HEK293 (cell line): ENCODE data around the gene ZBTB48.

ENCODE experiments used
- CTCF ChIA-PET: fragments of 350-600 bp; formaldehyde crosslinking; extraction: SDS; loops from one replicate; lab custom pipeline; 2021; ENCODE audit warnings: antibody characterized with exemption; lab: Yijun Ruan, JAX
- POLR2A ChIA-PET: fragments of 300-600 bp; formaldehyde crosslinking; extraction: SDS; loops from one replicate; lab custom pipeline; 2020; ENCODE audit warnings: antibody characterized with exemption, inconsistent platforms; lab: Yijun Ruan, JAX
- H3K27ac ChIP-seq: fragments of 200-500 bp; sonication (Bioruptor generic); 2 replicates; pipeline ENCODE4 v1.5.1; 2014; ENCODE audit warnings: low read depth, low read length, control low read depth, inconsistent platforms; ENCODE audit errors: extremely low read depth
- H3K36me3 ChIP-seq, 2 experiments: fragments of 200-500 bp in 1 of 2; sonication (Bioruptor generic) in 1 of 2; 1 replicate in 1 of 2; 2 replicates in 1 of 2; pipeline ENCODE4 v1.5.1; 2014 to 2017; ENCODE audit warnings: inconsistent platforms in 2 of 2, low read length in 2 of 2; ENCODE audit not compliant: control insufficient read depth in 2 of 2, insufficient read depth in 1 of 2
- H3K4me1 ChIP-seq: fragments of 200-500 bp; sonication (Bioruptor generic); 2 replicates; pipeline ENCODE4 v1.5.1; 2014; ENCODE audit warnings: mild to moderate bottlenecking, low read length, inconsistent platforms; ENCODE audit not compliant: control insufficient read depth, insufficient read depth
- H3K4me3 ChIP-seq: 2 replicates; pipeline ENCODE4 v1.5.1; 2011; ENCODE audit warnings: low read depth, mild to moderate bottlenecking, control low read depth, low read length, moderate library complexity
- H3K9me3 ChIP-seq: fragments of 200-500 bp; sonication (Bioruptor generic); 2 replicates; pipeline ENCODE4 v1.5.1; 2014; ENCODE audit warnings: low read depth, low read length, inconsistent platforms; ENCODE audit not compliant: control insufficient read depth, insufficient read depth
- IKZF3 ChIP-seq: fragments of 450-650 bp; IDR thresholded peaks from 2 replicates; pipeline ENCODE4 v1.5.0; 2018; ENCODE audit warnings: missing biosample characterization, mild to moderate bottlenecking, missing genetic modification characterization, moderate library complexity
- ZBTB48 ChIP-seq: fragments of 450-650 bp; formaldehyde crosslinking; IDR thresholded peaks from 2 replicates; pipeline ENCODE4 v1.5.1; 2016; ENCODE audit warnings: missing biosample characterization, missing genetic modification characterization
- ZFP37 ChIP-seq: fragments of 450-650 bp; formaldehyde crosslinking; IDR thresholded peaks from 2 replicates; pipeline ENCODE4 v1.5.1; 2016; ENCODE audit warnings: missing biosample characterization, missing genetic modification characterization
- ZNF121 ChIP-seq: fragments of 450-650 bp; formaldehyde crosslinking; IDR thresholded peaks from 2 replicates; pipeline ENCODE4 v1.5.1; 2016; ENCODE audit warnings: missing biosample characterization, missing genetic modification characterization
- ZNF140 ChIP-seq: fragments of 450-650 bp; formaldehyde crosslinking; IDR thresholded peaks from 2 replicates; pipeline ENCODE4 v1.5.1; 2016; ENCODE audit warnings: missing biosample characterization, missing genetic modification characterization
- ZNF184 ChIP-seq: fragments of 450-650 bp; IDR thresholded peaks from 2 replicates; pipeline ENCODE4 v1.5.1; 2018; ENCODE audit warnings: missing biosample characterization, mild to moderate bottlenecking, missing genetic modification characterization
- ZNF223 ChIP-seq: fragments of 450-650 bp; formaldehyde crosslinking; IDR thresholded peaks from 2 replicates; pipeline ENCODE4 v1.5.1; 2016; ENCODE audit warnings: missing biosample characterization, missing genetic modification characterization
- ZNF623 ChIP-seq: fragments of 450-650 bp; formaldehyde crosslinking; IDR thresholded peaks from 2 replicates; pipeline ENCODE4 v1.5.1; 2016; ENCODE audit warnings: missing biosample characterization, missing genetic modification characterization
- ZNF654 ChIP-seq: fragments of 450-650 bp; formaldehyde crosslinking; IDR thresholded peaks from 2 replicates; pipeline ENCODE4 v1.5.1; 2016; ENCODE audit warnings: low read depth, missing biosample characterization, missing genetic modification characterization
- ZNF768 ChIP-seq: fragments of 450-650 bp; formaldehyde crosslinking; IDR thresholded peaks from 2 replicates; pipeline ENCODE4 v1.5.1; 2018; ENCODE audit warnings: missing biosample characterization, mild to moderate bottlenecking, missing genetic modification characterization
- TF ChIP-seq, protein P1 (sequence below): fragments of 450-650 bp; formaldehyde crosslinking; conservative IDR thresholded peaks from 2 replicates; pipeline ENCODE4 v1.5.1; 2016; ENCODE audit warnings: low read depth, missing biosample characterization, missing genetic modification characterization
- TF ChIP-seq, protein P2 (sequence below): fragments of 450-650 bp; formaldehyde crosslinking; IDR thresholded peaks from 2 replicates; pipeline ENCODE4; 2016; ENCODE audit warnings: missing biosample characterization, missing genetic modification characterization
- TF ChIP-seq, protein P3 (sequence below): fragments of 450-650 bp; formaldehyde crosslinking; IDR thresholded peaks from 2 replicates; pipeline ENCODE4 v1.5.1; 2016; ENCODE audit warnings: missing biosample characterization, missing genetic modification characterization, low read depth
- TF ChIP-seq, protein P4 (sequence below): fragments of 450-650 bp; formaldehyde crosslinking; conservative IDR thresholded peaks from 2 replicates; pipeline ENCODE4 v1.5.1; 2016; ENCODE audit warnings: low read depth, missing biosample characterization, missing genetic modification characterization
- TF ChIP-seq, protein P5 (sequence below): fragments of 450-650 bp; formaldehyde crosslinking; IDR thresholded peaks from 2 replicates; pipeline ENCODE4 v1.5.1; 2016; ENCODE audit warnings: missing biosample characterization, missing genetic modification characterization

Gene ZBTB48

DNA sequence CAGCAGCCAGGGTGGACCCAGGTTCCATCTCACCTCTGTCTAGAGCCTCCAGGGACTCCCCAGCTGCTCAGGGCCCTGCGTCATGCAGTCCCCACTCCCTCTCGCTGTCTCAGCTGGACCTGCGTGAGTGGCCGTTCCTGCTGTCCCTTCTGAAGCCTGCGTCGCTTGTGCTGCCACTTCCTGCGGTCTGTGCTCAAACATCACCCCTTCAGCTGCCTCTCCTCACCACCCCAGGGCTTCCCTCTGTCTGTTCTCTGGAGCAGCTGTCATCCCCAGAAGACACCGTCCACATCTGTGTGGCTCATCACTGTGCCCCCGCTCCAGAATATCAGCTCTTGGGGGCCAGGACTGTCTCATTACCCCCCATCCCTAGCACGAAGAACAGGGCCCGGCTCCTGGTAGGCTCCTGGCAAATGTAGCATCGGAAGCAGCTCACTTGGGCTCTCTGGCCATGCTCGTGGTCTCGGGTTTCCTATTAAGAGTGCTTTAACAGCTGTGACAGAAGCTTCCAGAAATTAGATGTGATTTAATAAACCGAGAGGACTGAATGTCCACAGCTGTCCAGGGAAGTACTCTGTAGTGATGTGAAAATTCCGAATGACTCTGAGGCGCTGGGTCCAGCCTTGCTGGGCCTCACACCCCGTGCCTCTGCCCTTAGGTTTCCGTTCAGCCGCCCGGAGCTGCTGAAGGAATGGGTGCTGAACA, 48.2 kb downstream of the ZBTB48 start:
- POLR2A ChIA-PET = no interaction called here
- Histone ChIP-seq H3K27ac (no peak overlapping the region), H3K36me3 (peaks cover 26 to 78% of the 10 kb centered on the region in 2 experiments; a peak in 2 of 3 replicates), H3K4me3 (no peak overlapping the region), H3K9me3 (no peaks in the 10 kb centered on the region), H3K4me1 (no peaks in the 10 kb centered on the region)
- TF ChIP-seq, protein P1, sequence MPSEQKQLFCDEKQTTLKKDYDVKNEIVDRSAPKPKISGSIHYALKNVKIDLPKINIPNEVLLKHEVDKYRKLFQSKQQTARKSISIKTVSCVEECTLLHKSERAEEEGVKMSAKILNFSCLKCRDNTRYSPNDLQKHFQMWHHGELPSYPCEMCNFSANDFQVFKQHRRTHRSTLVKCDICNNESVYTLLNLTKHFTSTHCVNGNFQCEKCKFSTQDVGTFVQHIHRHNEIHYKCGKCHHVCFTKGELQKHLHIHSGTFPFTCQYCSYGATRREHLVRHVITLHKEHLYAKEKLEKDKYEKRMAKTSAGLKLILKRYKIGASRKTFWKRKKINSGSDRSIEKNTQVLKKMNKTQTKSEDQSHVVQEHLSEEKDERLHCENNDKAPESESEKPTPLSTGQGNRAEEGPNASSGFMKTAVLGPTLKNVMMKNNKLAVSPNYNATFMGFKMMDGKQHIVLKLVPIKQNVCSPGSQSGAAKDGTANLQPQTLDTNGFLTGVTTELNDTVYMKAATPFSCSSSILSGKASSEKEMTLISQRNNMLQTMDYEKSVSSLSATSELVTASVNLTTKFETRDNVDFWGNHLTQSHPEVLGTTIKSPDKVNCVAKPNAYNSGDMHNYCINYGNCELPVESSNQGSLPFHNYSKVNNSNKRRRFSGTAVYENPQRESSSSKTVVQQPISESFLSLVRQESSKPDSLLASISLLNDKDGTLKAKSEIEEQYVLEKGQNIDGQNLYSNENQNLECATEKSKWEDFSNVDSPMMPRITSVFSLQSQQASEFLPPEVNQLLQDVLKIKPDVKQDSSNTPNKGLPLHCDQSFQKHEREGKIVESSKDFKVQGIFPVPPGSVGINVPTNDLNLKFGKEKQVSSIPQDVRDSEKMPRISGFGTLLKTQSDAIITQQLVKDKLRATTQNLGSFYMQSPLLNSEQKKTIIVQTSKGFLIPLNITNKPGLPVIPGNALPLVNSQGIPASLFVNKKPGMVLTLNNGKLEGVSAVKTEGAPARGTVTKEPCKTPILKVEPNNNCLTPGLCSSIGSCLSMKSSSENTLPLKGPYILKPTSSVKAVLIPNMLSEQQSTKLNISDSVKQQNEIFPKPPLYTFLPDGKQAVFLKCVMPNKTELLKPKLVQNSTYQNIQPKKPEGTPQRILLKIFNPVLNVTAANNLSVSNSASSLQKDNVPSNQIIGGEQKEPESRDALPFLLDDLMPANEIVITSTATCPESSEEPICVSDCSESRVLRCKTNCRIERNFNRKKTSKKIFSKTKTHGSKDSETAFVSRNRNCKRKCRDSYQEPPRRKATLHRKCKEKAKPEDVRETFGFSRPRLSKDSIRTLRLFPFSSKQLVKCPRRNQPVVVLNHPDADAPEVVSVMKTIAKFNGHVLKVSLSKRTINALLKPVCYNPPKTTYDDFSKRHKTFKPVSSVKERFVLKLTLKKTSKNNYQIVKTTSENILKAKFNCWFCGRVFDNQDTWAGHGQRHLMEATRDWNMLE (tag by site-specific recombination) = no peak
- TF ChIP-seq, protein P2, sequence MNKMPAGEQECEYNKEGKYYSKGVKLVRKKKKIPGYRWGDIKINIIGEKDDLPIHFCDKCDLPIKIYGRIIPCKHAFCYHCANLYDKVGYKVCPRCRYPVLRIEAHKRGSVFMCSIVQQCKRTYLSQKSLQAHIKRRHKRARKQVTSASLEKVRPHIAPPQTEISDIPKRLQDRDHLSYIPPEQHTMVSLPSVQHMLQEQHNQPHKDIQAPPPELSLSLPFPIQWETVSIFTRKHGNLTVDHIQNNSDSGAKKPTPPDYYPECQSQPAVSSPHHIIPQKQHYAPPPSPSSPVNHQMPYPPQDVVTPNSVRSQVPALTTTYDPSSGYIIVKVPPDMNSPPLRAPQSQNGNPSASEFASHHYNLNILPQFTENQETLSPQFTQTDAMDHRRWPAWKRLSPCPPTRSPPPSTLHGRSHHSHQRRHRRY (tag by site-specific recombination) = no peak
- TF ChIP-seq ZNF121 = no peak
- TF ChIP-seq, protein P3, sequence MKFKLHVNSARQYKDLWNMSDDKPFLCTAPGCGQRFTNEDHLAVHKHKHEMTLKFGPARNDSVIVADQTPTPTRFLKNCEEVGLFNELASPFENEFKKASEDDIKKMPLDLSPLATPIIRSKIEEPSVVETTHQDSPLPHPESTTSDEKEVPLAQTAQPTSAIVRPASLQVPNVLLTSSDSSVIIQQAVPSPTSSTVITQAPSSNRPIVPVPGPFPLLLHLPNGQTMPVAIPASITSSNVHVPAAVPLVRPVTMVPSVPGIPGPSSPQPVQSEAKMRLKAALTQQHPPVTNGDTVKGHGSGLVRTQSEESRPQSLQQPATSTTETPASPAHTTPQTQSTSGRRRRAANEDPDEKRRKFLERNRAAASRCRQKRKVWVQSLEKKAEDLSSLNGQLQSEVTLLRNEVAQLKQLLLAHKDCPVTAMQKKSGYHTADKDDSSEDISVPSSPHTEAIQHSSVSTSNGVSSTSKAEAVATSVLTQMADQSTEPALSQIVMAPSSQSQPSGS (tag by site-specific recombination) = no peak
- TF ChIP-seq ZNF184 (tag by site-specific recombination) = no peak
- TF ChIP-seq ZNF140 (tag by site-specific recombination) = no peak
- no peak for TF ChIP-seq ZNF223
- no peak for TF ChIP-seq ZNF768 (tag by site-specific recombination)
- no peak for TF ChIP-seq ZBTB48 (tag by site-specific recombination)
- TF ChIP-seq ZNF654 = no peak
- TF ChIP-seq ZFP37 (tag by site-specific recombination) = no peak
- no peak for TF ChIP-seq ZNF623 (tag by site-specific recombination)
- TF ChIP-seq, protein P4, sequence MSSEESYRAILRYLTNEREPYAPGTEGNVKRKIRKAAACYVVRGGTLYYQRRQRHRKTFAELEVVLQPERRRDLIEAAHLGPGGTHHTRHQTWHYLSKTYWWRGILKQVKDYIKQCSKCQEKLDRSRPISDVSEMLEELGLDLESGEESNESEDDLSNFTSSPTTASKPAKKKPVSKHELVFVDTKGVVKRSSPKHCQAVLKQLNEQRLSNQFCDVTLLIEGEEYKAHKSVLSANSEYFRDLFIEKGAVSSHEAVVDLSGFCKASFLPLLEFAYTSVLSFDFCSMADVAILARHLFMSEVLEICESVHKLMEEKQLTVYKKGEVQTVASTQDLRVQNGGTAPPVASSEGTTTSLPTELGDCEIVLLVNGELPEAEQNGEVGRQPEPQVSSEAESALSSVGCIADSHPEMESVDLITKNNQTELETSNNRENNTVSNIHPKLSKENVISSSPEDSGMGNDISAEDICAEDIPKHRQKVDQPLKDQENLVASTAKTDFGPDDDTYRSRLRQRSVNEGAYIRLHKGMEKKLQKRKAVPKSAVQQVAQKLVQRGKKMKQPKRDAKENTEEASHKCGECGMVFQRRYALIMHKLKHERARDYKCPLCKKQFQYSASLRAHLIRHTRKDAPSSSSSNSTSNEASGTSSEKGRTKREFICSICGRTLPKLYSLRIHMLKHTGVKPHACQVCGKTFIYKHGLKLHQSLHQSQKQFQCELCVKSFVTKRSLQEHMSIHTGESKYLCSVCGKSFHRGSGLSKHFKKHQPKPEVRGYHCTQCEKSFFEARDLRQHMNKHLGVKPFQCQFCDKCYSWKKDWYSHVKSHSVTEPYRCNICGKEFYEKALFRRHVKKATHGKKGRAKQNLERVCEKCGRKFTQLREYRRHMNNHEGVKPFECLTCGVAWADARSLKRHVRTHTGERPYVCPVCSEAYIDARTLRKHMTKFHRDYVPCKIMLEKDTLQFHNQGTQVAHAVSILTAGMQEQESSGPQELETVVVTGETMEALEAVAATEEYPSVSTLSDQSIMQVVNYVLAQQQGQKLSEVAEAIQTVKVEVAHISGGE = no peak
- no peak for TF ChIP-seq IKZF3 (tag by site-specific recombination)
- TF ChIP-seq, protein P5, sequence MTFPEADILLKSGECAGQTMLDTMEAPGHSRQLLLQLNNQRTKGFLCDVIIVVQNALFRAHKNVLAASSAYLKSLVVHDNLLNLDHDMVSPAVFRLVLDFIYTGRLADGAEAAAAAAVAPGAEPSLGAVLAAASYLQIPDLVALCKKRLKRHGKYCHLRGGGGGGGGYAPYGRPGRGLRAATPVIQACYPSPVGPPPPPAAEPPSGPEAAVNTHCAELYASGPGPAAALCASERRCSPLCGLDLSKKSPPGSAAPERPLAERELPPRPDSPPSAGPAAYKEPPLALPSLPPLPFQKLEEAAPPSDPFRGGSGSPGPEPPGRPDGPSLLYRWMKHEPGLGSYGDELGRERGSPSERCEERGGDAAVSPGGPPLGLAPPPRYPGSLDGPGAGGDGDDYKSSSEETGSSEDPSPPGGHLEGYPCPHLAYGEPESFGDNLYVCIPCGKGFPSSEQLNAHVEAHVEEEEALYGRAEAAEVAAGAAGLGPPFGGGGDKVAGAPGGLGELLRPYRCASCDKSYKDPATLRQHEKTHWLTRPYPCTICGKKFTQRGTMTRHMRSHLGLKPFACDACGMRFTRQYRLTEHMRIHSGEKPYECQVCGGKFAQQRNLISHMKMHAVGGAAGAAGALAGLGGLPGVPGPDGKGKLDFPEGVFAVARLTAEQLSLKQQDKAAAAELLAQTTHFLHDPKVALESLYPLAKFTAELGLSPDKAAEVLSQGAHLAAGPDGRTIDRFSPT (tag by site-specific recombination) = no peak
- CTCF ChIA-PET = interaction anchor here (0.6 to 1.1 kb wide), 3 partner anchors 18 to 683 kb away, joined by 3 to 6 read pairs (median 3); no protein-coding TSS in a partner anchor
